ENCODE results near the gene TMEM186.

DNA sequence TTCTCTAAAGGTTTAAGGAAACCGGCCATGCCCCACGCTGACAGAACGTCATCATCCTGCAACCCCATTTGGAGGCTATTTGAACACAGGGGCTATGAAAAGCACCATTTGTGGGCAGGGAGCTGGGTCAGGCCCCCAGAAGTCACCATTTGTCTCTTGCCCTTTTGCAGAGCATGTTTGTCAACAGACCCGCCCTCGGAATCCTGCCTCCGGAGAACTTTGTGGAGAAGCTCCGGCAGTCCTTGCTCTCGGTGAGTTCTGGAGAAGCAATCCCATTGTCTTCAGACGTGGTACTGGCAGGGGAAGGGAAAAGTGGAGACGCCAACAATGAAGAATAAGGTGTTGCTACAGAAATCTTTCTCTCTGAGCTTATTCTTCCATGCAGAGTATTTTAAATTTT lies 33.5 kb downstream of the TMEM186 start:
- TF ChIP-seq POLR2A (IDR thresholded peaks at IDR 0.05; ENCODE audit: low read depth, low read length): no peak
- TF ChIP-seq, protein P1, sequence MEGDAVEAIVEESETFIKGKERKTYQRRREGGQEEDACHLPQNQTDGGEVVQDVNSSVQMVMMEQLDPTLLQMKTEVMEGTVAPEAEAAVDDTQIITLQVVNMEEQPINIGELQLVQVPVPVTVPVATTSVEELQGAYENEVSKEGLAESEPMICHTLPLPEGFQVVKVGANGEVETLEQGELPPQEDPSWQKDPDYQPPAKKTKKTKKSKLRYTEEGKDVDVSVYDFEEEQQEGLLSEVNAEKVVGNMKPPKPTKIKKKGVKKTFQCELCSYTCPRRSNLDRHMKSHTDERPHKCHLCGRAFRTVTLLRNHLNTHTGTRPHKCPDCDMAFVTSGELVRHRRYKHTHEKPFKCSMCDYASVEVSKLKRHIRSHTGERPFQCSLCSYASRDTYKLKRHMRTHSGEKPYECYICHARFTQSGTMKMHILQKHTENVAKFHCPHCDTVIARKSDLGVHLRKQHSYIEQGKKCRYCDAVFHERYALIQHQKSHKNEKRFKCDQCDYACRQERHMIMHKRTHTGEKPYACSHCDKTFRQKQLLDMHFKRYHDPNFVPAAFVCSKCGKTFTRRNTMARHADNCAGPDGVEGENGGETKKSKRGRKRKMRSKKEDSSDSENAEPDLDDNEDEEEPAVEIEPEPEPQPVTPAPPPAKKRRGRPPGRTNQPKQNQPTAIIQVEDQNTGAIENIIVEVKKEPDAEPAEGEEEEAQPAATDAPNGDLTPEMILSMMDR (conservative IDR thresholded peaks at IDR 0.05; ENCODE audit: low read depth, low read length): no peak
- TF ChIP-seq CEBPB (IDR thresholded peaks at IDR 0.05; ENCODE audit: low read depth, low read length): no peak
- TF ChIP-seq, protein P2, sequence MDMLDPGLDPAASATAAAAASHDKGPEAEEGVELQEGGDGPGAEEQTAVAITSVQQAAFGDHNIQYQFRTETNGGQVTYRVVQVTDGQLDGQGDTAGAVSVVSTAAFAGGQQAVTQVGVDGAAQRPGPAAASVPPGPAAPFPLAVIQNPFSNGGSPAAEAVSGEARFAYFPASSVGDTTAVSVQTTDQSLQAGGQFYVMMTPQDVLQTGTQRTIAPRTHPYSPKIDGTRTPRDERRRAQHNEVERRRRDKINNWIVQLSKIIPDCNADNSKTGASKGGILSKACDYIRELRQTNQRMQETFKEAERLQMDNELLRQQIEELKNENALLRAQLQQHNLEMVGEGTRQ (IDR thresholded peaks at IDR 0.05; ENCODE audit: low read depth, low read length): no peak
- no peak for TF ChIP-seq RAD21 (IDR thresholded peaks at IDR 0.05; ENCODE audit: low read length)
- TF ChIP-seq MAZ (IDR thresholded peaks at IDR 0.05; ENCODE audit: borderline replicate concordance, low read depth, low read length): no peak
- no peak for TF ChIP-seq CHD1 (IDR thresholded peaks at IDR 0.05; ENCODE audit: low read depth, low read length)
